Subcutaneous adipose tissue (tissue), 4 donors: ENCODE results near the gene TMEM100. TPM values are rescaled to one million over a fixed set of nuclear protein-coding genes. Genes with fewer than 3 reads are reported as not detected.

Source experiments
- CTCF ChIP-seq: fragments of 450-650 bp; IDR thresholded peaks from one replicate; pipeline ENCODE4 v1.5.1; 2016; ENCODE audit warnings: low read depth, mild to moderate bottlenecking, control low read depth, antibody characterized with exemption, moderate library complexity
- total RNA-seq, 4 donors: library from RNA; depleted of rRNA; stranded (reverse); fragments of >200 nt; gene quantifications; one replicate each; pipeline ENCODE4 v1.1.0, GENCODE V29; 2016

The TMEM100 gene
- total RNA-seq, 4 donors from 2014 or later = 17.4 to 67.6 (median 43.2) TPM

GRCh38 chr17:55717432-55717831 lies 5.2 kb downstream of the TMEM100 start:
- TF ChIP-seq CTCF = no peak

- no peak for TF ChIP-seq CTCF
Observed at GRCh38 chr17:55710829-55711496, 11.7 kb downstream of the TMEM100 start.

- no peak for TF ChIP-seq CTCF
Observed at GRCh38 chr17:55710410-55710809, 12.3 kb downstream of the TMEM100 start.

GRCh38 chr17:55709984-55710383 lies 12.7 kb downstream of the TMEM100 start:
- TF ChIP-seq CTCF = no peak

GRCh38 chr17:55709440-55709839 lies 13.2 kb downstream of the TMEM100 start:
- no peak for TF ChIP-seq CTCF

GRCh38 chr17:55708175-55708974 lies 14.3 kb downstream of the TMEM100 start:
- no peak for TF ChIP-seq CTCF
